Measurements from ENCODE around the gene MVK.

The MVK gene

DNA sequence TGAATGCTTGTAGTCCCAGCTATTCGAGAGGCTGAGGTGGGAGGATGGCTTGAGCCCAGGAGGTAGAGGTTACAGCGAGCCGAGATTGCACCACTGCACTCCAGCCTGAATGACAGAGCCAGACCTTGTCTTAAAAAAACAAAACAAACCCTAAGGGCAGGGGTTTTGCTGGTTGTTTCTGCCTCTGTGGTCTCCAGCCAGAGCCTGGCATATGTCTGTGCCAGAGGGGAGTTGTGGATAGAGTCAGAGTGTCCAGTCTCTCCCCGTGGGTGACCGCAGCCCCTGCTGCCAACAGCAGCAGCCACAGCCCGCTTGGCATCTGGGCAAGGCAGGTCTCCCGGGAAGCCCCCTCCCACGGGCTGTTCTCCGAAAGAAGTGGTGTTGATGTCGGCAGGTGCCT, 37.6 kb downstream of the MVK start:
- DNase-seq, result no peak

GRCh38 chr12:109612003-109612402, 38.4 kb downstream of the MVK start:
- DNase-seq, result no peak

DNA sequence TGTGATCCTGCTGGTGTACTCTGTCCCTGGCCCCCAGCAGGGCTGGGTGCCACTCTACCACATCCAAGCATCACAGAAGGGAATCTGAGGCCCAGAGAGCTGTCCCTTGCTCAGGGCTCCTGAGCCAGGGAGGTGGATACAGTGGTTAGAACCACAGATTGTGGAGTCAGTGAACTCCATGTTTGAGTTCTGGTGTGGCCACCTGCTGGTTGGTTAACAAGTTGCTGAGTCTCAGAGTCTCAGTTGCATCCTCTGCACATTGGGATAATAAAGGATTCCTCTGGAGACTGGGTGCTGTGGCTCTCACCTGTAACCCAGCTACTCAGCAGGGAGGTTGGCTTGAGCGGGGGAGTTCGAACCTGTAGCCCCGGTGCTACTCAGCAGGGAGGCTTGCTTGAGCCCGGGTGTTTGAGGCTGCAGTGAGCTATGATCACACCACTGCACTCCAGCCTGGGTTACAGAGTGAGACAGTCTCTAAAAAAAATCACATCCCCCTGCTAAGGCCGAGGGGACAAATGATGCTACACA, 39.4 kb downstream of the MVK start:
- no peak for DNase-seq

DNA sequence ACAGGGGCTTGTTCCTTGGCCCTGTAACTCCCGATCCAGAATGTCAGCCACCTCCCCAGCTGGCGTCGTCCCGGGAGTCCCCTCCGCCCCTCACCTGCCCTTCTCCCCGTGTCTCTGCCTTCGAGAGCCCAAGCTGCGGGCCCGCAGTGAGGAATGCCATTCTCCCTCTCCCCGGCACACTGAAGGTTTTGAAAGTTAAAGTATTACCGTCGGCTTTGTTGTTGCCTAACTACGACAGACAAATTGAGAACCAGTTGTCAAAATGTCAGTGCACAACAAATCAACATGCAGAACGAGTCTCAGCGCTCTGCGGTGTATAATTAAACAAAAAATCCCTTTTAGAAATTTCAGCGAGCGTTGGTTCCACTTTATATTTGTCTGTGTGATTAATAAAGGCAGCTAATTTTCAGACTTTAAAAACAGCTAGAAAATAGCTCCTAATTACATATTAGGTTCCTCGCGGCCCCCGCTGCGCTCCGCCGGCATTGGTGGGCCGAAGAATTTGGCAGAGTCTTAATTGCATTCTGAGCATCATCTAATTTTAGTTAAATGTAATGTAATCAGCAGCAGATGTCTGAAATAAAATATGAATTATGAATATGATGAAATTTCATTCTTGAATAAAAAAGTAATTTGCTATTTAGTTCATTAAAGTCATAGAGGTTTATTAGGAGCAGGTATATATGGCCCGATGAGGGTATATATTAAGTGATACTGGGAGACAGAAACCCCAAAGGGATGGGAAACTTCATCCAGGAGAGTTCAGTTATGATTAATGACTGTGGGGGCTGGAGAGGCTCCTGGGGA, 40.3 kb downstream of the MVK start:
- no peak for DNase-seq

DNA sequence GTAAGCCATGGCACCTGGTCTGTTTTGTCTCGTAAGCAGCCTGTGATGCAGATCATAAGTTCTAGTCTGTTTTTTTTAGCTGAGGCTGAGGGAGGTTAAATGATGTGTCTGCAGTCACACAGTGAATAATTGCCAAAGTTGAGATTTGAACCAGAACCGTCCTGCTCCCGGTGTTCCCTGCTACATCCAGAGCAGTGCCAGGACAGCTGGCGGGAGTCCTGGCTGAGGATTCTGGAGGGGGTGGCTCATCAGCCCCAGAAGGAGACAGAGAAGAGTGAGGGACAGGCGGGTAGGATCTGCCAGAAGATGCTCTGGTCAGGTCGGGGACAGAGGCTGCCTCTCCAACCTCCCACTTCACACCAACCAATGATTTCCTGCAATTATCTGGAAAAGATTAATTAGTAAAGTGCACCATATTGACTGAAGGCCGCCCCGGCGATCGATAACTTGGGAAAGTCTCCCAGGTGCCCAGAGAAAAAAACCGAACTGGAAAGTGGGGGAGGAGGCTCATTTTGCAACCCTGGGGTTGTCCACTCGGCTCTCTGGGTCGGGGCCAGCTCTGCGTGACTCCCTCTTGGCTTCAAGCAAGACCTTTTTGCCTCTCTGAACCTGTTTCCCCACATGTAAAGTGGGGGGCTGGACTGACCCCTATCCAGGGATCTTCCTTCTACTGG, 42.1 kb downstream of the MVK start:
- DNase-seq, result no peak

DNA sequence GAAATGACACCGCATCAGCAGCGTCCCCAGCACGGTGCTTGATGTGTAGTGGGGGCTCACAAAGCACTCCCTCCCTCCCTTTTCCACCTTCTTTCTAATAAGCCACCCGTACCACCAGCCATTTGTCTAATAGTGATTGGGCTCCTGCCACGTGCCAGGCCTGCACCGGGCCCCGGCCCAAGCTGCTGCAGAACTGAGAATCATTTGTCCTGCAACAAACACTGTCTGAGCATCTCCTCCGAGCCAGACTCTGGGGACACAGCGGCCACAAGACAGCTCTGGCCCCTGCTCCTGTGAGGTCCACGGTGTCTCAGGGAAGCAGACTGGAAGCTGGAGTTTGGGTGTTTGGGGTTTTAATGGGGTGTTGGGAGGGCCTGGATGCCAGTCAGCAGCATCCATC, 43.9 kb downstream of the MVK start:
- no peak for DNase-seq

- DNase-seq, result no peak
These were observed 44.5 kb downstream of the MVK start for GRCh38 chr12:109618082-109618481.

GRCh38 chr12:109619002-109619604, 45.5 kb downstream of the MVK start:
- DNase-seq, result no peak

DNA sequence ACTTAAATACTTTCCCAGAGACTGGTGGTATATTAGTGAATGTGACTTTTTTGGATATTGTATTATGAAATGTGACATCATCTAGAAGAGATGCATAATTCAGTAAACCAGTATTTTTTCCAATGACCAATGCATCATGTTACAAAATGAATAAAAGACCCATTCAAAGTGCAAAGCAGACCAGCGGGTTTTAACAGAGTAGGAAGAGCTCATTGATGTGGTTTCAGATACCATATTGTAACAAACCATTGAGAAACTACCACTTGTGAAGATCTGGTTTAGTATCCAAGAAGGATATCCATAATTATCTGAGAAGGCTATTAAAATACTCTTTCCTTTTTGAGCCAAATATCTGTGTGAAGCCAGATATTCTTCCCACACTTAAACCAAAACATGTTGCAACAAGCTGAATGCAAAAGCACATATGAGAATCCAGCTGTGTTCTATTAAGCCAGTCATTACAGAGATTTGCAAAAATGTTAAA, 47.7 kb downstream of the MVK start:
- DNase-seq, result no peak

DNA sequence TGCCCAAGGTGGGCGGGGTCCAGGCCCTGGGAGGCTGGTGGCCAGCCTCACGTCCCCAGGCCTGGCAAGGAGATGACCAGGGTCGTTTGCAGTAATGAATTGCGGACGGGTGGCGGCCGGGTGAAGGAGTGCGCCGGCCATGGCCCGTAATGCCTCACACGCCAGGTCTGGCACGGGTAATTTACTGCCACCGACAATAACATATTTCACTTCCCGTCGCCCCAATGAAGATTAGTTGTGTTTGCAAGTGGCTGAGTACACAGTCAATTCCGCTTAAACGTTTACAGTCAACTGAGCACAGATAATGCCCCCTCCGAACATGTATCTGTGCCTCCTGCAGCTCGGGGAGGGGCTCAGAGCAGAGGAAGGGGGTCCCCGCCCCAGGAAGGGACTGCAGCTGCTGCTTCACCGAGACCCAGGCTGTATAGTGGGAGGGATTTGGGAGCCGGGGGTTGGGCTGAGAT, 48.3 kb downstream of the MVK start:
- DNase-seq, result no peak

DNA sequence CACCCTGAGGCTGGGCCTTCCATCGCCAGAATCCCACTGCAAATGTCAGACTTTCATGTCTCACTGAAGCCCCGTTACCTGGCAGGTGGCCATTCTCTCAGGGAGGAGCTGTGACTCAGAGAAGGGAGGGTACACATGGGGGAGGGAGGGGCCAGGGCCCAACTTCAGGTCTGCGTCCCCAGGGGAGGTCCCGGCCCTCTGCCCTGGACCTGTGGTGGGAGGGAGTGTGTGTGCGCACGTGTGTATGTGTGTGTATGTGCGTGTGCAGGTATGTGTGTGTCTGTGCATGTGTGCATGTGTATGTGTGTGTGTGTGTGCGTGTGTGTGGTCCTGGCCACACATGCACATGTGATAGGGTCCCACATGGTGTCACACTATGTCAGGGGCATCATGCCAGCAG, 50.9 kb downstream of the MVK start:
- DNase-seq, result no peak

DNA sequence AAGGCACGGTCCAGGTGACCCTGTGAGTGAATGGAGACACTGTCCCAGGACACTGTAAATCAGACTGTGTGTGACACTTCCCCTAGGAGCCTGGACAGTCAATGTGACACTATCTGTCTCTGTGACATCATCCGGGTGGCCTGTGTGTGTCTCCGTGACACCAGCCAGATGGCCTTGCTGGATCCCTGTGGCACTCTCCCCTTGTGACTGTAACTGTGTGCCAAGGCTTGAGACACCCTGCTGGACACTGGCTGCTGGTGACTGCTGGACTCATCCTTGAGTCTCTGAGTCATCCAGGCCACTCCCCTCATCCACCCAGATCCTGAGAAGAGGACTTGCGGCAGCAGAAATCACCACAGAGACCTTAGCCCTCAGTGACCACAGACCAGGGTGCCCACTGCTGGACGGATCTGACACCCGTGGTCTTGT, 51.6 kb downstream of the MVK start:
- DNase-seq, result no peak

GRCh38 chr12:109625749-109626377, 52.3 kb downstream of the MVK start:
- no peak for DNase-seq

DNA sequence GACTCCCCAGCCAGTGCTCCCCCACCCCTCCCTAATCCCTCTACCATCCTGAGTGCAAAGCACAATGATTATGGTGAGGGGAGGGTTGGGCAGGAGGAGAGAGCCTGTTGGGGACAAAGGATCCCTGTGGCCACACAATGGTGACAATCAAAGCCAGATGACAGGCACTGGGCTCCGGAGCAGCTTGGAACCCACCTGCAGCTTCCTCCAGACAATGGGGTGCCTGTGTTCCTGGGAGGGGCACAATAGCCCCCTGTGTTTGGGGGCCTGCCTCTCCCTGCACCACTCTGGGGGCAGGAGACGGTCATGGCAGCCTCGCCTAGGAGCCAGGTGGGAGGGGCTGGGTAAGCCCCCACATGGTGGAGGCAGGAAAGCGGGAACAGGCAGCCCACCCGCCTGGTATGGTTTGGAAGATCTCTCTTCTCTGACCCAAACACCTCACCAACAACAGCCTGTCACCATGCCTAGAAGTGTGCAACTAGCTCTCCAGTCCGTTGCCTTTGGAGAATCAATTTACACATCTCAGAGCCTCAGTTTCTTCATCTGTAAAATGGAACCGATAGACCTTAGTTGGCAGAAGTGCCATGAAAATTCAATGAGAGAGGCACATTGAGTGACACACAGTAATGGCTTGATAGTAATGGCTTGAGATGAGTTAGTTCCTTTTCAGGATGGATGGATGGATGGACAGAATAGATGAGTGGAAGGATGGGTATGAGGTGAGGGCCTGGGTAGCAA, 53.0 kb downstream of the MVK start:
- no peak for DNase-seq

GRCh38 chr12:109627633-109628032, 54.0 kb downstream of the MVK start:
- no peak for DNase-seq

DNA sequence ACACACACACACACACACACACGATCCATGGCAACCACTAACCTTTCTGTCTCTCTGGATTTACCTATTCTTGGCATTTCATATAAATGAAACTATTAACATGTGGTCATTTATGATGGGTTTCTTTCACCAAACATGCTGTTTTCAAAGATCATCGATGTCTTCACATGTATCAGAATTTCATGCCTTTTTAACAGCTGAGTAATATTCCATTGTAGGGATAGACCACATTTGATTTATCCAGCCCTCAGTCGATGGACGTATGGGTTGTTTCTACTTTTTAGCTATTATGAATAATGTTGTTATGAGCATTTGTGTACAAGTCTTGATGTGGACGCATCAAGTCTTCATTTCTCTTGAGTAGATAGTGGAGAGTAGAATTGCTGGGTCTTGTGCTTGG, 56.5 kb downstream of the MVK start:
- DNase-seq, result no peak

DNA sequence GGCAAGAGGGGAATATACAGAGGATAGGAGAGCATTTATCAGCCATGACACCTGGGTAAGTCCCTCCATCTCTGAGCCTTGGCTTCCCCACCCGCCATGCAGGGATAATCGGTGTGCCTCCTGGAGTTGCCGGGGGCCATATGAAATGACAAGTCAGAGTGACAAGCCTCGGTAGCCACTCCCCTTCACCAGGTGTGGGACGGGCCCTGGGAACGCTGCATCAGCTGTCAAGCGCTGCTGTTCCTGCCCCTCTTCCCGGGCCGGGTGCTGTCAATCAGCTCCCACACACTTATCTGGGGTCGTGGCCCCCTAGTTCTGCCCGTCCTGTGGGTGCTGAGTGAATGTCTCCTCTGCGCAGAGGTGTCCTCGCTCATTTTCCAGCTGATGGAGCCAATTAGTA, 57.2 kb downstream of the MVK start:
- no peak for DNase-seq

DNA sequence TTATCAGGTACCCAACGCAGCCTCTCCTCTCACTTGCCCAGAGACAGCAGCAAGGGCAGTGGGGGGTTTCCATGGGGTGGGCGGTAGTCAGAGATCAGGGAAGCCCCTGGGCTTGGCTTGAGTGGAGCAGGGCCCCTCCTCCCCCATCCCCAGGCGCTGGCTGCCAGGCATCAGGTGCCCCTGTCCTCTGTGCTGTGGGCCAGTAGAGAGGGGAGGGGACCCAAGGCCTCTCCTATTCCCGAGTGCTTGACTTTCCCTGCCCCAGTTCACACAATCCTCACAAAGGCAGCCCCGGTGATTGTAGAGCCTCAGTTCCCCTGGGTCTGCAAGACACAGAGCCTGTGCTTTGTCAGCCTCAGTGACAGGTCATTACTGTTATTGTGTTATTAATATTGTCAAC, 57.7 kb downstream of the MVK start:
- DNase-seq, result no peak

- DNase-seq, result no peak
These were observed 58.2 kb downstream of the MVK start for GRCh38 chr12:109631751-109632150.

- DNase-seq, result no peak
These were observed 58.7 kb downstream of the MVK start for GRCh38 chr12:109632342-109632741.

DNA sequence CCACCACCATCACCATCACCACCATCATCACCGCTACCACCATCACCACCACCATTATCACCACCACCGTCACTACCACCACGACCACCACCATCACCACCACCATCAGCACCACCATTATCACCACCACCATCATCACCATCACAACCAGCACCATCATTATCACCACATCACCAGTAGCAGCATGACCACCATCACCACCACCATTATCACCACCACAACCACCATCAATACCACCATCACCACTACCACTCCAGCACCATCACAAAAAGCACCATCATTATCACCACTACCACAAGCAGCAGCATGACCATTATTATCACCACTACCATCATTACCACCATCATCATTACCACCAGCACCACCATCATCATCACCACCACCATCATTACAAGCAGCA, 62.1 kb downstream of the MVK start:
- no peak for DNase-seq

DNA sequence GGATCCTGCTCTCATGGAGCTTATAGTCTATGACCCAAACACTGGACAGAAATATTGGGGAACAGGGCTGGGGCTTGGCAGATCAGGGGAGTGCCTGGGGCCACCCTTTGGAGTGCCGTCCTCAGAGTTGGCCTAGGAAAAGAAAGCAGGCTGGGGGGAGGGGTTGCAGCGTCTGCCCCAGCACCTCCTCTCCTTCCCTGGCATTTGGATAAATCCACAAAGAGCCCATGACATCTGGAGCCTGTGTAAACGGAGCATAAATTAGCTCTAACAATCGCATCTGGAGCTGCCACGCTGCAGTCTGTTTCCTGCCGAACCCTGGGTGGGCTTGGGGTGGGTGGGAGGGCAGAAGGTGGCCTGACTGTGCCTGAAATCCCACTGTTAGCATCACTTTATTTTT, 63.8 kb downstream of the MVK start:
- no peak for DNase-seq

- no peak for DNase-seq
These were observed 64.4 kb downstream of the MVK start for GRCh38 chr12:109637996-109638395.

Measured in stimulated activated CD4-positive, alpha-beta T cell treated with anti-CD3 and anti-CD28 coated beads, Interleukin-4, amount 100 ng/mL, for 24 hours (primary cell).